Measurements from ENCODE around the gene CHL1.

The CHL1 gene

GRCh38 chr3:263393-263792 lies 66.8 kb downstream of the CHL1 start:
- Histone ChIP-seq H3K4me1 (ENCODE audit: insufficient read depth, low read length) (no peaks in the 10 kb centered on the region), H3K36me3 (ENCODE audit: insufficient read depth, low read length) (no peaks in the 10 kb centered on the region), H3K4me3 (ENCODE audit: low read depth in 1 of 2, low read length in 2 of 2) (no peak overlapping the region), H3K27ac (ENCODE audit: low read depth, low read length) (no peak overlapping the region), H3K9ac (ENCODE audit: low read length) (no peak overlapping the region), H3K27me3 (ENCODE audit: control insufficient read depth in 1 of 2, insufficient read depth in 2 of 2, low read length in 2 of 2) (no peaks in the 10 kb centered on the region), H3K9me3 (ENCODE audit: low read length) (no peaks in the 10 kb centered on the region)

- Histone ChIP-seq H3K4me3 (ENCODE audit: low read depth in 1 of 2, low read length in 2 of 2) (no peak overlapping the region), H3K27ac (ENCODE audit: low read depth, low read length) (no peak overlapping the region), H3K27me3 (ENCODE audit: control insufficient read depth in 1 of 2, insufficient read depth in 2 of 2, low read length in 2 of 2) (no peaks in the 10 kb centered on the region), H3K9me3 (ENCODE audit: low read length) (no peaks in the 10 kb centered on the region), H3K36me3 (ENCODE audit: insufficient read depth, low read length) (no peaks in the 10 kb centered on the region), H3K9ac (ENCODE audit: low read length) (no peak overlapping the region), H3K4me1 (ENCODE audit: insufficient read depth, low read length) (no peaks in the 10 kb centered on the region)
These were observed 68.0 kb downstream of the CHL1 start for GRCh38 chr3:264394-265156.

GRCh38 chr3:267101-267500 lies 70.5 kb downstream of the CHL1 start:
- Histone ChIP-seq H3K9me3 (ENCODE audit: low read length) (no peaks in the 10 kb centered on the region), H3K36me3 (ENCODE audit: insufficient read depth, low read length) (no peaks in the 10 kb centered on the region)

GRCh38 chr3:270688-271087 lies 74.1 kb downstream of the CHL1 start:
- no peaks in the 10 kb centered on the region for H3K27me3 ChIP-seq (ENCODE audit: control insufficient read depth in 1 of 2, insufficient read depth in 2 of 2, low read length in 2 of 2)
- H3K9ac ChIP-seq (ENCODE audit: low read length), result no peak overlapping the region
- no peaks in the 10 kb centered on the region for H3K36me3 ChIP-seq (ENCODE audit: insufficient read depth, low read length)
- H3K9me3 ChIP-seq (ENCODE audit: low read length), result no peaks in the 10 kb centered on the region
- H3K4me3 ChIP-seq (ENCODE audit: low read depth in 1 of 2, low read length in 2 of 2), result no peak overlapping the region
- H3K27ac ChIP-seq (ENCODE audit: low read depth, low read length), result no peak overlapping the region
- H3K4me1 ChIP-seq (ENCODE audit: insufficient read depth, low read length), result no peaks in the 10 kb centered on the region

More at GRCh38 chr3:267101-267500, 70.5 kb downstream of the CHL1 start:
- H3K27me3 ChIP-seq (ENCODE audit: control insufficient read depth in 1 of 2, insufficient read depth in 2 of 2, low read length in 2 of 2), result no peaks in the 10 kb centered on the region
- H3K27ac ChIP-seq (ENCODE audit: low read depth, low read length), result no peak overlapping the region
- no peaks in the 10 kb centered on the region for H3K4me1 ChIP-seq (ENCODE audit: insufficient read depth, low read length)
- no peak overlapping the region for H3K4me3 ChIP-seq (ENCODE audit: low read depth in 1 of 2, low read length in 2 of 2)
- no peak overlapping the region for H3K9ac ChIP-seq (ENCODE audit: low read length)

GRCh38 chr3:274927-275326 lies 78.4 kb downstream of the CHL1 start:
- H3K4me3 ChIP-seq (ENCODE audit: low read depth in 1 of 2, low read length in 2 of 2), result no peak overlapping the region
- no peaks in the 10 kb centered on the region for H3K36me3 ChIP-seq (ENCODE audit: insufficient read depth, low read length)
- H3K9me3 ChIP-seq (ENCODE audit: low read length), result no peaks in the 10 kb centered on the region
- H3K27ac ChIP-seq (ENCODE audit: low read depth, low read length), result no peak overlapping the region
- no peaks in the 10 kb centered on the region for H3K4me1 ChIP-seq (ENCODE audit: insufficient read depth, low read length)
- no peak overlapping the region for H3K9ac ChIP-seq (ENCODE audit: low read length)
- H3K27me3 ChIP-seq (ENCODE audit: control insufficient read depth in 1 of 2, insufficient read depth in 2 of 2, low read length in 2 of 2), result no peaks in the 10 kb centered on the region

GRCh38 chr3:277873-278272 lies 81.3 kb downstream of the CHL1 start:
- Histone ChIP-seq H3K4me1 (ENCODE audit: insufficient read depth, low read length) (no peaks in the 10 kb centered on the region), H3K4me3 (ENCODE audit: low read depth in 1 of 2, low read length in 2 of 2) (no peak overlapping the region), H3K9ac (ENCODE audit: low read length) (no peak overlapping the region), H3K9me3 (ENCODE audit: low read length) (no peaks in the 10 kb centered on the region), H3K36me3 (ENCODE audit: insufficient read depth, low read length) (no peaks in the 10 kb centered on the region), H3K27me3 (ENCODE audit: control insufficient read depth in 1 of 2, insufficient read depth in 2 of 2, low read length in 2 of 2) (no peaks in the 10 kb centered on the region), H3K27ac (ENCODE audit: low read depth, low read length) (no peak overlapping the region)

GRCh38 chr3:278300-279064 lies 81.9 kb downstream of the CHL1 start:
- no peaks in the 10 kb centered on the region for H3K4me1 ChIP-seq (ENCODE audit: insufficient read depth, low read length)
- H3K27ac ChIP-seq (ENCODE audit: low read depth, low read length), result no peak overlapping the region
- H3K9me3 ChIP-seq (ENCODE audit: low read length), result no peaks in the 10 kb centered on the region
- H3K27me3 ChIP-seq (ENCODE audit: control insufficient read depth in 1 of 2, insufficient read depth in 2 of 2, low read length in 2 of 2), result no peaks in the 10 kb centered on the region
- no peaks in the 10 kb centered on the region for H3K36me3 ChIP-seq (ENCODE audit: insufficient read depth, low read length)
- H3K9ac ChIP-seq (ENCODE audit: low read length), result no peak overlapping the region
- no peak overlapping the region for H3K4me3 ChIP-seq (ENCODE audit: low read depth in 1 of 2, low read length in 2 of 2)

GRCh38 chr3:279325-279724 lies 82.8 kb downstream of the CHL1 start:
- no peaks in the 10 kb centered on the region for H3K36me3 ChIP-seq (ENCODE audit: insufficient read depth, low read length)
- no peak overlapping the region for H3K9ac ChIP-seq (ENCODE audit: low read length)
- H3K27ac ChIP-seq (ENCODE audit: low read depth, low read length), result no peak overlapping the region
- no peaks in the 10 kb centered on the region for H3K4me1 ChIP-seq (ENCODE audit: insufficient read depth, low read length)
- H3K27me3 ChIP-seq (ENCODE audit: control insufficient read depth in 1 of 2, insufficient read depth in 2 of 2, low read length in 2 of 2), result no peaks in the 10 kb centered on the region
- H3K9me3 ChIP-seq (ENCODE audit: low read length), result no peaks in the 10 kb centered on the region
- H3K4me3 ChIP-seq (ENCODE audit: low read depth in 1 of 2, low read length in 2 of 2), result no peak overlapping the region

- Histone ChIP-seq H3K4me3 (ENCODE audit: low read depth in 1 of 2, low read length in 2 of 2) (no peak overlapping the region), H3K27me3 (ENCODE audit: control insufficient read depth in 1 of 2, insufficient read depth in 2 of 2, low read length in 2 of 2) (no peaks in the 10 kb centered on the region), H3K9me3 (ENCODE audit: low read length) (no peaks in the 10 kb centered on the region), H3K9ac (ENCODE audit: low read length) (no peak overlapping the region), H3K4me1 (ENCODE audit: insufficient read depth, low read length) (no peaks in the 10 kb centered on the region), H3K36me3 (ENCODE audit: insufficient read depth, low read length) (no peaks in the 10 kb centered on the region), H3K27ac (ENCODE audit: low read depth, low read length) (no peak overlapping the region)
These were observed 84.1 kb downstream of the CHL1 start for GRCh38 chr3:280681-281080.

- Histone ChIP-seq H3K9me3 (ENCODE audit: low read length) (no peaks in the 10 kb centered on the region), H3K9ac (ENCODE audit: low read length) (no peak overlapping the region), H3K27me3 (ENCODE audit: control insufficient read depth in 1 of 2, insufficient read depth in 2 of 2, low read length in 2 of 2) (no peaks in the 10 kb centered on the region), H3K4me3 (ENCODE audit: low read depth in 1 of 2, low read length in 2 of 2) (no peak overlapping the region), H3K36me3 (ENCODE audit: insufficient read depth, low read length) (no peaks in the 10 kb centered on the region), H3K4me1 (ENCODE audit: insufficient read depth, low read length) (no peaks in the 10 kb centered on the region), H3K27ac (ENCODE audit: low read depth, low read length) (no peak overlapping the region)
These were observed 87.8 kb downstream of the CHL1 start for GRCh38 chr3:284322-284721.

- Histone ChIP-seq H3K4me1 (ENCODE audit: insufficient read depth, low read length) (peaks cover 10% of the 10 kb centered on the region), H3K4me3 (ENCODE audit: low read depth in 1 of 2, low read length in 2 of 2) (no peak overlapping the region), H3K9me3 (ENCODE audit: low read length) (no peaks in the 10 kb centered on the region), H3K9ac (ENCODE audit: low read length) (no peak overlapping the region), H3K27me3 (ENCODE audit: control insufficient read depth in 1 of 2, insufficient read depth in 2 of 2, low read length in 2 of 2) (no peaks in the 10 kb centered on the region), H3K36me3 (ENCODE audit: insufficient read depth, low read length) (no peaks in the 10 kb centered on the region), H3K27ac (ENCODE audit: low read depth, low read length) (no peak overlapping the region)
These were observed 91.9 kb downstream of the CHL1 start for GRCh38 chr3:288417-288816.

GRCh38 chr3:291028-291427 lies 94.5 kb downstream of the CHL1 start:
- no peaks in the 10 kb centered on the region for H3K9me3 ChIP-seq (ENCODE audit: low read length)
- no peak overlapping the region for H3K9ac ChIP-seq (ENCODE audit: low read length)
- H3K27ac ChIP-seq (ENCODE audit: low read depth, low read length), result no peak overlapping the region
- H3K4me3 ChIP-seq (ENCODE audit: low read depth in 1 of 2, low read length in 2 of 2), result no peak overlapping the region
- no peaks in the 10 kb centered on the region for H3K36me3 ChIP-seq (ENCODE audit: insufficient read depth, low read length)
- H3K27me3 ChIP-seq (ENCODE audit: control insufficient read depth in 1 of 2, insufficient read depth in 2 of 2, low read length in 2 of 2), result no peaks in the 10 kb centered on the region
- peaks cover 10% of the 10 kb centered on the region for H3K4me1 ChIP-seq (ENCODE audit: insufficient read depth, low read length)

Data from muscle layer of colon (tissue), 2 donors.